HG03280 (cell line): ENCODE measurements around the gene BIK.

ENCODE experiments used
- ATAC-seq: cut with Tn5 transposase; IDR thresholded peaks from one replicate; pipeline ENCODE4 v1.9.1; 2021; ENCODE audit warnings: mild to moderate bottlenecking, moderate library complexity; ENCODE audit not compliant: unreplicated experiment

Gene BIK, protein sequence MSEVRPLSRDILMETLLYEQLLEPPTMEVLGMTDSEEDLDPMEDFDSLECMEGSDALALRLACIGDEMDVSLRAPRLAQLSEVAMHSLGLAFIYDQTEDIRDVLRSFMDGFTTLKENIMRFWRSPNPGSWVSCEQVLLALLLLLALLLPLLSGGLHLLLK

DNA sequence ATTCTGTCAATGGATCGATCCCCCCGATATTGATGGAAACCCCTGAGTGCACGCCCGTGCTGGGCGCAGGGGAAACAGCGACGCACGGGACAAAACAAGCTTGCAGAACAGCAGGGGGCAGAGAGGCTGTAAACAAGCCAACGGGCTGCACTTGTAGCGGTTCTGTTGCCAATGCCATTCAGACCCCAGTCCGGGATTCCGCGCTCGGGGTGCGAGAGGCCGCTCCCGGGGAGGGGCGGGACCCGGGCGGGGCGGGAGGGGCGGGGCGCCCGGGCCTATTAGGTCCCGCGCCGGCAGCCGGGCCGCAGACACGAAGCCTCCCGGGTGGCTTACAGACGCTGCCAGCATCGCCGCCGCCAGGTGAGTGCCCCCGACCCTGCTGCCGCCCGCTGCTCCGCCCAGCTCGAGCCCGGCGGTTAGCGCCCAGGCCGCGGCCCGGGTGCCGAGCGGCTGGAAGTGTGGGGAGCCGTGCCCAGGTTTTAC lies at the start of gene BIK:
BIK (plus strand) TSS at position 307 of the 483 bp plus-strand sequence. CDS start 13,273 bp downstream, outside the sequence.
- peak; percentile 43 for ATAC-seq

DNA sequence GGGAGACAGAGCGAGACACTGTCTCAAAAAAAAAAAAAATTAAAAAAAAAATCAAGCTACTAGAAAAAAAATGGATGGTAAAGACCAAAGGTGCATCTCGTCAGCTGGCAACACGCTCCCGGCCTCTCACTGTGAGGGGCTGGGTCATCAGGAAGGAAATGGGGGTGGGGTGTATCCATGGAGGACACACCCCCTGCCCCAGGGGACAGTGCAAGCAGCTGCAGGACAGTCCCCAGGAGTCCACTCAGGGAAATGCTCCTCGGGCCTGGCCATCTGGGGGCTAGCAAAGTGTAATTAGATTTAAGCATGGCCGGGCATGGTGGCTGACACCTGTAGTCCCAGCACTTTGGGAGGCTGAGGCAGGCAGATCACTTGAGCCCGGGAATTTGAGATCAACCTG lies 44.4 kb upstream of the BIK start:
- no peak for ATAC-seq

DNA sequence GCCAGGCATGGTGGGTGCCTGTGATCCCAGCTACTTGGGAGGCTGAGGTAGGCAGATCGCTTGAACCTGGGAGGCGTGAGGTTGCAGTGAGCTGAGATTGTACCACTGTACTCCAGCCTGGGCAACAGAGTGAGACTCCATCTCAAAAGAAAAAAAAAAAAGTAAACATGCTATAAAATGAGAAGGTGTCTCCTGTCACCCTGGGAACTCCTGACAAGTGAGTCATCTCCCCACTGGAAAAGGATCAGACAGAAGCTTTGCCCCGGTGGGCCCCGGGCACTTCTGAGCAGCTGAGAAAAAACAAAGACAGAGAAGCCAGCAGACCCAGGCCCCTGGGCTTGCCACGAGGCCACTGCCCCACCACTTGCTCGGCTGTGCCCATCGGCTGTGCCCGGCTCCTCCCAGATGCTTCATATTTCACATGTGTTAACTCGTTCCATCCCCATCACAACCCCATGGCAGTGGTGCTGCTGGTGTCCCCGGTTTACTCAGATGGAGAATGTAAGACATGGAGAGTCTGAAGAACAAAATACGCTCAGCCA lies 43.6 kb upstream of the BIK start:
- ATAC-seq, result no peak

DNA sequence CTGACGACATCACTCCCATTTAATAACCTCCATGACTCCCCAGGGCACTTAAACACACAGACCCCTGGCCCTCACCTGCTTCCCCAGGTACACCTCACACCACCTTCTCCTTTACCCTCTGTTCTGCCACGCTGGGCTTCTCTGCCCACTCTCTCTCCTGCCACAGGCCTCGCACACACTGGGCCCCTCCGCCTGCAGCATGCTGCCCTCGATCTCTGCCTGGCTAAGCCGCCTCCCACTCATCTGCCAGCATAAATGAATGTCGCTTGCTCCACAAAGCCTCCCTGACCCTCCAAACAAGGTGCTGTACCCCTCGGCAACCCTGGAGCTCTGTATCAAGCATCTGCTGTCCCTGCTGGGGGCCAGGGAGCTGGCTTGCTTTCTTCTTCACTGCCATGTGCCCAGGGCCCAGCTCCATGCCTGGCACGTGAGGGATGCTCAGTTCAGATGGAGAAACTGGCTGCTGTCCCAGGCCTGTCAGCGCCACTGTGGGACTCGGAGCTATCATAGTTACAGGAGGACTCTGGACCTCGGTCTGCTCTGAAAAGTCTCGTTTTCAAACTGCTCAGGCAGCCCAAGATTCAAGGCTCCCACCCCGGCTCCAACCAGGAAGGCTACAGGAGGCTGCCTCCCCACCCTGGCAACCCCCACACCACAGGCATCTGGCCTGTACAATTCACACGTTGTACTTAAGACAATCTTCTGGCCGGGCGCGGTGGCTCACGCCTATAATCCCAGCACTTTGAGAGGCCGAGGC lies 33.3 kb upstream of the BIK start:
- no peak for ATAC-seq

DNA sequence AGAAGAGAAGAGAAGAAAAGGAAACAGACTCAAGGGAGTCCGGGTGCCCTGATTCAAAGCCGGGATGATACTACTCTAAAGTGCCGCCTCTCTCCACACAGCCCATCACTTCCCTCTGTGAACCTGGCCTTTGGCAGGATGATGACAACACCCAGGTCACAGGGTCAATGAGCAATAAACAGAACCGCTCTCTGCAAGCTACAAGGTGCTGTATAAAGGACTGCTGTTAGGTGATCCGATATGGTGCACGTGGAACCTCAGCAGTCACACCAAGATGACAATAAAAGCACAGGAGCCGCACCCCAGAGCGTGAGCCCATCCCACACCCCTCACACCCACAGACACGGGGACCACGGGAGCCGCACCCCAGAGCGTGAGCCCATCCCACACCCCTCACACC lies 32.0 kb upstream of the BIK start:
- ATAC-seq, result no peak

DNA sequence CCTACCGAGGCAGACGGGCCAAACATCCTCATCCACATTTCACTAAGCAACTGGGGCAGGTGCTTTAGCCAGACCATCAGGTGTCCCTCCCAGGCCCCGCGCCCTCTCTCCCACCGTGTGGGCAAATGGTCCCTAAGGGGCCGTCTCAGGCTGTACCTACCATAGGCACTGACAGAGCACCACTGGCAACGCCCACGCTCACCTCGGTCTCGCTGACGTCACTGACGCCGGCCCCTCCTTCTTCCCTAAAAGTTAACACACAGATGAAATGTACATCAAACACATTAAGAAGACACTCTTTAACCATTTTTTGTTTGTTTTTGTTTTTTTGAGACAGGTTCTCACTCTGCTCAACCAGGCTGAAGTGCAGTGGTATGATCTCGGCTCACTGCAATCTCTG lies 30.8 kb upstream of the BIK start:
- ATAC-seq, result no peak

DNA sequence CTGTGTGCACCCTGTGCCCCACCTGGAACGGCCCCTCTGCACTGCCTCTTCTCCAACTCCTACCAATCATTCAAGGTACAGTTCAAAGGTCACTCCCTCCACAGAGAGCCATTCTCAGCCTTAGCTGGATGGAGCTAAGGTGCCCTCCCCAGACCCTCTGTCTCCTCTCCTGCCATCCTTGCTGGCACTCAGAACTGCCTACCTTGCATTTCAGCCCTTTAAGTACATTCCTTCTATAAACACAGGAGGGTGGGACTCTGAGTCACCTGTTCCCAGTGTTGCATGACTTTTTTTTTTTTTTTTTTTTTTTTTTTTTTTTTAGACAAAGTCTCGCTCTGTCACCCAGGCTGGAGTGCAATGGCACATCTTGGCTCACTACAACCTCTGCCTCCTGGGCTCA lies 29.9 kb upstream of the BIK start:
- ATAC-seq, result no peak

DNA sequence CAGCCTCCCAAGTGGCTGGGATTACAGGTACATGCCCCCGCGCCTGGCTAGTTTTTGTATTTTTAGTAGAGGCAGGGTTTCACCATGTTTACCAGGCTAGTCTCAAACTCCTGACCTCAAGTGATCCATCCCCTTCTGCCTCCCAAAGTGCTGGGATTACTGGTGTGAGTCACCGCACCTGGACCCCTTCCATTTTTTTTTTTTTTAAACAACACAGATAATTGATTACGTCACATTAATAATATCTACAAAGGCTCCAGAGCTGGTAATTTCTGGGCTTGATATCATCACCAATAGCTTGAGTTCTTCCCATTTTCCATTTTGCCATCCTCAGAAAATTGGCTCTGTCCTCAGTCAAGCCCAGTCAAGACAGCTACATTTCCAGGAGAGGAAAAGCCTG lies 28.6 kb upstream of the BIK start:
- no peak for ATAC-seq

DNA sequence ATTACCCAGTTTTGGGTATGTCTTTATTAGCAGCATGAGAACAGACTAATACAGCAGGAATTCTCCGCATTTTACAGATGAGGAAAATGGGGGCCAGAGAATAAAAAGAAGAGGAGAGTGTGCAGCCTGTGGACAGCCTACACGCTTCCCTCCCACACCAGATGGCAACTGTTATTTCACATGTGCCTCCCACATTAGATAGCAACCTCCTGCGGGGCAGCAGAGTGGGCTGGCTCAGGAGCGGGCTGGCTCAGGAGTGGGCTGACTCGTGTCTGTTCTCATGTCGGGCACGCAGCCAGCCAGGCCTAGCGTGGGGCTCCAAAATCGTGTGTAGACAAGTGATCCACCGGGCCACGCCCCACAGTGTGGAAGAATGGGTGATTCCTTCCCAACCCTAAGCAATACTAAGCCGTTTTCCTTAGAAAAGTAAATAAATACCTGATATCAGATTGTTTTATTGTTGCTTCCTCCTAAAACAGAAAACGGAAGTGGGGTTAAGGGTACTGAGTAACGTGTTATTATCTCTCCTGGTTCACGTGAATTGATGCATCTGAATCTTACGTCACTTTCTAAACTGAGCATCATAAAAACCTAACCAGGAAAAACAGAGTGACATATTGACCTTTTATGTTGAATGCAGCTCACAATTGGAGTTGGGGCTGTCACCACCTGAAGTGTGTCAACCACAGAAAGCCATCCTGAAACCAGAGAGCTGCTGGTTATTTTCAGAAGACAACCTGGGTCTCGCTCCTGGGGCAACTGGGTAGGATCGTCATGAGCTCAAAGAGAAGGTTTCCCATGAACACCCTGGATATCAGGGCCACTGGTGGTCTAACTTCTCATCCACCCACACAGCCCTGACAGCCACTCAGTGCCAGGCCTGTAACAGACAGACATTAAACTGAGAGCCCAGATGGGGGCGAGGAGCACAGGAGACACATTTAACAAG lies 24.6 kb upstream of the BIK start:
- no peak for ATAC-seq

DNA sequence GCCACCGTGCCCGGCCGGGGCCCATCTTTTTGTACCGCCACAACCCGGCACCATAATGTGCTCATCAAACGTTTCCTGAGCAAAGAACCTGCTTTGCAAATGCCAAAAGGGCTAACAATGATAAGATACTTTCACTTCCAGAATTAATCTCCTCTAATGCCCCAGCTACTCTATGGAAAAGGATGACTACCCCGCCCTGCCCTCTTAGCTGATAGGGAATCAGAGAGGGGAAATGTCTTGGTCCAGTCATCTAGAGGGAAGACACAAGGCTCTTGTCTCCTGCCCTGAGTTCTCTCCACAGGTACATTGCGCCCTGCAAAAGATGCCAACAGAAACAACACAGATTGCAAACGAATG lies 21.9 kb upstream of the BIK start:
- no peak for ATAC-seq

DNA sequence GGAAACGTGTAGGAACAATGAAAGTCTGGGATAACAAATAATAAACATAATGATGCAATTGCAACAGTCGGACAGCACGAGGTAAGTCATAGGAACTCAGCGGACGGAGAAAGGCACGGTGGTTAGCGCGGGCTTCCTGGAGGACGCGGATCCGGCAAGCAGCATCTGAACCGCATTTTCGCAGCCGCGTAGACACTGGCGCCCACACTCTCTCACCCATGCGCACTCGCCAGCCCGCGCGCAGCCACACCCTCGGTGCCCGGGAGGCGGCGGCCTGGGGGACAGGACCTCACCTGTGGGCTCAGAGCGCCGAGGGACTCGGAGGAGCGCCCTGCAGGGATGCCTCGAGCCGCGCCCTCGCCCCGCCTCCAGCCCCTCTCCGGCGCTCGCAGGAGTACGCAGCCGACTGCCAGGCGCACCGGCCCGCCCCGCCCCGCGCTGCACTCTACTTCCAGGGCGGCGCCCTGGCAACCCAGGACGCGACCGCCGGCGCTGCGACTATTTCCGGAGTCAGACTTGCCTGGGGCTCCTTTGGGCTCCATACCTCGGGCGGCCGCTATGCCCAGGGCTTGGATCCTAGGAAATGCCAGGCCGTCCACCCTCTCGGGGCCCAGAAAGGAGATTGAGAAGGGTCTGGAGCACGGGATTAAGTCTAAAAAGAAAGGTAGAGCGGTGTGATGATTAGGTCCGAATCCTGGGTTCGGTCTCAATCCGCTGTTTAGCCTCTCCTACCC lies 21.4 kb upstream of the BIK start, which contains the start of gene TTLL1:
TTLL1 (minus strand) TSS at position 408 of the 734 bp plus-strand sequence. CDS start 13,805 bp downstream, outside the sequence.
- peak; percentile 86 for ATAC-seq

DNA sequence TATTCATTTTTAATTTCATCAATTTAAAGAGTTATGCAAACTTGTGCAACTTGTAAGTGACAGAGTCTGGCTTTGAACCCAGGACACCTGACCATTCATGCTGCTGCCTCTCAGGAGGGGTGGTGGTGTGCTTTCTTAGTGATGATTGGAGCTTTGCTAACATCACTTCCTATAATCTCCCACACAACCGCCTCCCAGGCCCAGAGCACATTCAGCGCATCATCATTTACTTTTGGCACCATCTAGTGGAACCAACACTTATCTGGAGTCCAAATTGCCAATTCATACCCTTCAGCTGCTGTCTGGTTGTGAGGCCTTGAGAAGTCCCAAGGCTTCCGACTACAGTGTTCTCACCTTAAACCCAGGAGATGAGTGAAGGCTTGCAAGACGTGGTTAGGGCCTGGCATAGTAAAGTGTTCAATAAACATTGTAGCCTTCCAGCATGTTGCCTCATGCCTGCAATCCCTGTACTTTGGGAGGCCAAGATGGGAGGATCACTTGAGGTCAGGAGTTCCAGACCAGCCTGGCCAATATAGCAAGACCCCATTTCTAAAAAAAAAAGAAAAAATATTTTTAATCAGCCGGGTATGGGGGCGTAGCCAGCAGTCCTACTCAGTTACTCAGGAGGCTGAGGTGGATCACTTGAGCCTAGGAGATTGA lies 20.3 kb upstream of the BIK start:
- ATAC-seq, result no peak

DNA sequence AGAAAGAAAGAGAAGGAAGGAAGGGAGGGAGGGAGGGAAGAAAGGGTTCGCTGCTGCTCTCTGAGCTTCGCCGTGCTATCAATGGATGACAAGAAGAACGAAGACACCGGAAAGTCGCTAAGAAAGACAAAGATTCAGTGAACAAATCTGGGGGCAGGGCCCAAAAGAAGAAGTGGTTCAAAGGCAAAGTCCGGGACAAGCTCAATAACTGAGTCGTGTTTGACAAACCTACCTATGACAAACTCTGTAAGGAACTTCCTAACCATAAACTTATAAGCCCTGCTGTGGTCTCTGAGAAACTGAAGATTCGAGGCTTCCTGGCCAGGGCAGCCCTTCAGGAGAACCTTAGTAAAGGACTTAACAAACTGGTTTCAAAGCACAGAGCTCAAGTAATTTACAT lies 18.5 kb upstream of the BIK start:
- ATAC-seq, result no peak

DNA sequence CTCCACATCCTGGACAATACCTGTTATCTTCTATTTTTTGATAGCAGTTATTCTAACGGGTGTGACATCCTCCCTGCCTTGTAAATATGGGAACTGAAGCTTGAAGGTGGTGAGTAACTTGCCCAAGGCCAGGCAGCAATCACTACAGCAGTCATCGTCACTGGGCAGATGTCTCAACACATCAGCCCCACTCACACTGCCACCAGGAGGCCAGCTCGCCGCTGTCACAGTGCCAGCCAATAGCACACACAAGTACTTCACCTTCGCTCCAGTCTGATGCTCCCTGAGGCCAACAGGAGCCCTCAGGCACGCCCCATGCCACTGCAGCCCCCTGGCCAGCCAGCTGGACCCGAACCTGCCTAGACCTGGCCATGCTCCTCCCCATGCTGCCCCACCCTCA lies 16.5 kb upstream of the BIK start:
- ATAC-seq, result no peak

DNA sequence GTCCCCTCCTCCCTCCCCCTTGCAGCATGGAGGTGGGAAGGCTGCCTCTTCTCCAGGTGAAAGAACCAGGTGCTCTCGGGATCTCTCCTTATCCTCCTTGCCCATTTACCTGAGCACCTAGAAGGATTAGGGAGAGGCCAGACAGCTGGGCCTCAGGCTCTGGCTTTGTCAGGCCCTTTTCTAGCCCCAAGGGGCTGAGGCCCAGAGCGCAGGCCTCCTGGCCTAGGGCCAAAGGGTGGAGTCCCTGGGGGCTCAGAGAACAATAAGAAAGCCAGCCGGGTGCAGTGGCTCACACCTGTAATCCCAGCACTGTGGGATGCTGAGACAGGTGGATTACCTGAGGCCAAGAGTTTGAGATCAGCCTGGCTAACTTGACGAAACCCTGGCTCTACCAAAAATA lies 16.0 kb upstream of the BIK start:
- ATAC-seq, result no peak

DNA sequence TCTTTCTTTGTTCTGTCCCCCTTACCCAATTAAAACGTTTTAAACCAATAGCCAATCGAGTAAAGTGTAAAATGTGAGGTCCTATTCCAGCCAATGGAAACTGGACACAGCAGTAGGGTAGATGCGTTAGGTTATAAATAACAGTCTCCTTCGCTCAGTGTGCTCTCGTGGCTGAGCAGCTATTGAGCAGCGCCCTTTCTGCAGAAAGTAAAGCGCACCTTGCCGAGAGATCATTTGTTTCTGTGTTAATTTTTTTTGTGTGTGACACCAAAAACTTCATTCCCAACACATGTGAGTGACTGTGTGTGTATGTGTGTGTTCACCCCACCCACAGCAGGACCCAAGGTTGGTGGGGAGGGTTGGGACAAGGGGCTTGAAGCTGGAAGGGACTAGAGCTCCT lies 14.1 kb upstream of the BIK start:
- ATAC-seq, result no peak

DNA sequence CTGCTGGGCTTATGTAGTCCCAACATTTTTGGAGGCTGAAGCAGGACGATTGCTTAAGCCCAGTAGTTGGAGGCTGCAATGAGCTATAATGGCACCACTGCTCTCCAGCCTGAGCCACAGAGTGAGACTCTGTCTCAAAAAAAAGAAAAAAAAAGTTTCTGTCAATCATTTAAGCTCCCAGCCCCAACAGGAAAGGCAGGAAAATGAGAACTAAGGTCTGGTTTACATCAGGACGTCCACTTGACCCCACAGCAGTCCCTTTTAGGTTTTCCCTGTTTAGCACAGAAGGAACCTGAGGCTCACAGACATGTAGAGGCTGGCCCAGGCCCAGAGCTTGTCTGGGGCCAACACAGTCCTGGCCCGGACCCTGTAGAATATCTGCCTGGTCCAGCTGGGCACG lies 12.2 kb upstream of the BIK start:
- no peak for ATAC-seq

DNA sequence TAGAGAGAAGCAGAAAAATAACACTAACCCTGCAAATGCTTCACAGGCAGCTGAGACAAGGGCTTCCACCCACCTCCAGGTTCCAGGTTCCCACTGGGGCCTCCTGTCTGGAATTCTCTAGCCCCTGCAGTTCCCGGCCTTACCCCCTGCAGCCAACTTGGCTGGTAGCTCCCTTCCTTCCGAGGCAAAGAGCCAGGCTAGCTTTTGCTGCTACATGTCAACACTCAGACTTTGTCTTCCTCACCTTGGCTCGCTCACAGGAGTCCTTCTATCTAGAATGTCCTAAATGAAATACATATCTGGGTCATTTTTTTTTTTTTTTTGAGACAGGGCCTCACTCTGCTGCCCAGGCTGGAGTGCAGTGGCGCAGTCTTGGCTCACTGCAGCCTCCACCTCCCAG lies 11.5 kb upstream of the BIK start:
- ATAC-seq, result no peak

DNA sequence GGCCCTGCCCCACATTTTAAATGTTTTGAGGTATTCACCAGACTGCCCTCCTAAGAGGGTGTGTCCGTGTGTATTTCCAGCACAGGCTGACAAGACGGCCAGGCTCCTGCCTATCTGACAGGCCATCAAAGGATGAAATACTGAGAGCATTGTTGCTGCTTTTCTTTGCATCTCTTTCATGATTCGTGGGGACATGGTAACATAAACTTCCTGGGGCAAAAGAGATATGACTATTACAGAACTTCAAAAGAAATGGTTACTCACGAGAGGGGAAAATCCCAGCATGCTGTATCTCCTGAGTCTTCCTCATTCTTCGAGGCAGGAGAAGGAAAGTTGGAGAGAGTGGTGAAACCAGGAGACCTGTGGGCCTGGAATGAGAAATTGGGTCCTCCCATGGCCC lies 10.3 kb upstream of the BIK start:
- no peak for ATAC-seq

DNA sequence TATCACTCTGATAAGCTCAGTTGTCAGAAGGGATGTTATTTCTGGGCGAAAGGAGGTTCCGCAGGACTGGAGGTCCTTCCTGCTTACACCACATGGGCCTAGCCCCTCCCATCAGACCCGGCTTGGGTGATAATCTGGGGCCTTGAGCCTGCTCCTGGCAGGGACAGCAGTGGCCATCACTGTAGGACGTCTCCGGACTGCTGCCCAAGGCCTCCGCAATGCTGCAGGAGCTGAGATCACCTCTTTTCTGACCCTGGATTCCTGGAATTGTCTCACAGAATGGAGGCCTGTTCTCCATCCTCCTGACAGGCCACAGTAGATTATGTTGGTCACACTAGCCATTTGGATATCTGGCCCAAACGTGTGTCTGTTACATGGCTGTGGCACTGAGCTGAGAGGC lies 9.2 kb upstream of the BIK start:
- ATAC-seq, result no peak
